Upper lobe of left lung (tissue), 4 donors: ENCODE measurements around the gene RER1.

Experiments
- POLR2AphosphoS5 ChIP-seq, 2 donors: sonication (generic); formaldehyde crosslinking; IDR thresholded peaks; one replicate each; pipeline ENCODE4 v1.5.1; 2017; ENCODE audit warnings: antibody characterized with exemption in 2 of 2
- TF ChIP-seq, protein P1 (sequence below), 6 experiments: fragments of 450-650 bp in 4 of 6; fragments of 200-600 bp in 2 of 6; sonication (generic) in 2 of 6; IDR thresholded peaks; one replicate each; pipeline ENCODE4 v1.5.1; 2016 to 2019; ENCODE audit warnings: antibody characterized with exemption in 6 of 6

DNA sequence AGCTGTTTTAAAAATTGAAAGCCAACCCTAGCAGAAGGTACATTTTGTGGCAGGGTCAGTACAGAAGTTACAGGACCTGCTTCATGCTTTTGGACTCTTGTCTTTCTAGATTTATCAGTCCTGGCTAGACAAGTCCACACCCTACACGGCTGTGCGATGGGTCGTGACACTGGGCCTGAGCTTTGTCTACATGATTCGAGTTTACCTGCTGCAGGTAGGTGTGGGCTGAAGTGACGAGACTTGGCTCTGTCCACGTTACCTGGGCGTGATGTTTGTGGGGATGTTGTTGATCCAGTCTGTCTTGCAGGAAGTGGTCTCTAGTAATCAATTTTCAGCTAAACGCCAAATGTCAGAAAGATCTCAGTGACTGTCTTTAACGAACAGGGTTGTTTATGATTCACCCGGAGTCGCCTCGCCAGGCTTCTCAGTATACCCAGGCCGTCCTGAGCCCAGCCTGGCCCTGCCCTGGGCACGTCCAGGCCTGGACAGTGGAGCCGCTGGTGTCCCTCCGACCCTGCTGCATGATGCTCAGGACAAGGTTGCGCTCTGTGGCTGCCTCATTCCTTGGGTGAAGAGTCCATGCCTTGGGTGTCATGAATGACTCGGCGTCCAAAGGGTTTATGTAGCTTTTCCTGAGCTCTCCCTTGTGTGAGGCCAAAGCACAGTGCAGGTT is 5.5 kb downstream of the RER1 start:
- no peak for TF ChIP-seq POLR2AphosphoS5 (IDR thresholded peaks at IDR 0.05)
- TF ChIP-seq, protein P1, sequence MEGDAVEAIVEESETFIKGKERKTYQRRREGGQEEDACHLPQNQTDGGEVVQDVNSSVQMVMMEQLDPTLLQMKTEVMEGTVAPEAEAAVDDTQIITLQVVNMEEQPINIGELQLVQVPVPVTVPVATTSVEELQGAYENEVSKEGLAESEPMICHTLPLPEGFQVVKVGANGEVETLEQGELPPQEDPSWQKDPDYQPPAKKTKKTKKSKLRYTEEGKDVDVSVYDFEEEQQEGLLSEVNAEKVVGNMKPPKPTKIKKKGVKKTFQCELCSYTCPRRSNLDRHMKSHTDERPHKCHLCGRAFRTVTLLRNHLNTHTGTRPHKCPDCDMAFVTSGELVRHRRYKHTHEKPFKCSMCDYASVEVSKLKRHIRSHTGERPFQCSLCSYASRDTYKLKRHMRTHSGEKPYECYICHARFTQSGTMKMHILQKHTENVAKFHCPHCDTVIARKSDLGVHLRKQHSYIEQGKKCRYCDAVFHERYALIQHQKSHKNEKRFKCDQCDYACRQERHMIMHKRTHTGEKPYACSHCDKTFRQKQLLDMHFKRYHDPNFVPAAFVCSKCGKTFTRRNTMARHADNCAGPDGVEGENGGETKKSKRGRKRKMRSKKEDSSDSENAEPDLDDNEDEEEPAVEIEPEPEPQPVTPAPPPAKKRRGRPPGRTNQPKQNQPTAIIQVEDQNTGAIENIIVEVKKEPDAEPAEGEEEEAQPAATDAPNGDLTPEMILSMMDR (IDR thresholded peaks at IDR 0.05) = no peak
